H1 (cell line): ENCODE data around the gene ZIC1. TPM values are rescaled to one million over a fixed set of nuclear protein-coding genes. Genes with fewer than 3 reads are reported as not detected.

Experiments
- CTCF ChIA-PET: fragments of 300-600 bp; sonication (Branson Sonifier 250); formaldehyde crosslinking; loops from one replicate; lab custom pipeline; 2021; ENCODE audit not compliant: partially characterized antibody; lab: Charles Lee
- POLR2A ChIA-PET: fragments of 300-600 bp; sonication (Branson Sonifier 250); formaldehyde crosslinking; loops from one replicate; lab custom pipeline; 2021; ENCODE audit warnings: inconsistent platforms; ENCODE audit not compliant: partially characterized antibody; lab: Charles Lee
- DNase-seq, 2 experiments: peaks; one replicate each; pipeline versions ENCODE4 v3.0.0 to v3.0.0-alpha.2; 2010 to 2022; ENCODE audit warnings: low spot score in 2 of 2, low read depth in 1 of 2, mixed read lengths in 1 of 2
- FAIRE-seq: peaks from 2 replicates; lab custom pipeline; 2011; peaks lifted over from hg19 to GRCh38; lab: Jason Lieb, UNC
- H2AFZ ChIP-seq: 2 replicates; pipeline ENCODE4 v1.8.1; 2012; ENCODE audit warnings: low read length, inconsistent platforms
- H2AK5ac ChIP-seq: 2 replicates; pipeline ENCODE4 v1.6.1; 2013; ENCODE audit warnings: low read depth, low read length
- H2BK120ac ChIP-seq: replicated peaks from 2 replicates; pipeline ENCODE3; 2013; ENCODE audit warnings: low read depth, low read length, inconsistent platforms
- H2BK12ac ChIP-seq: 2 replicates; pipeline ENCODE4 v1.6.1; 2013; ENCODE audit warnings: low read depth, low read length
- H2BK15ac ChIP-seq: 2 replicates; pipeline ENCODE4 v1.6.1; 2013; ENCODE audit warnings: low read length
- H2BK20ac ChIP-seq: 2 replicates; pipeline ENCODE4 v1.6.1; 2013; ENCODE audit warnings: low read length
- H2BK5ac ChIP-seq: 2 replicates; pipeline ENCODE4 v1.6.1; 2013; ENCODE audit warnings: low read depth, low read length
- H3K14ac ChIP-seq: 2 replicates; pipeline ENCODE4 v1.6.1; 2013; ENCODE audit warnings: inconsistent platforms; ENCODE audit not compliant: insufficient read length
- H3K18ac ChIP-seq: 2 replicates; pipeline ENCODE4 v1.6.1; 2013; ENCODE audit warnings: low read length; ENCODE audit errors: extremely low read depth
- H3K23ac ChIP-seq: 2 replicates; pipeline ENCODE4 v1.6.1; 2013; ENCODE audit warnings: inconsistent platforms; ENCODE audit not compliant: insufficient read length
- H3K23me2 ChIP-seq: 2 replicates; pipeline ENCODE4 v1.6.1; 2013; ENCODE audit warnings: low read depth, low read length
- H3K27ac ChIP-seq: 2 replicates; pipeline ENCODE4 v1.6.1; 2011; ENCODE audit warnings: low read depth, low read length, inconsistent platforms
- H3K27me3 ChIP-seq, 4 experiments: replicated peaks in 1 of 4; 1 replicate in 1 of 4; 2 replicates in 3 of 4; pipeline versions ENCODE4 v1.6.1 to v1.8.1; 2011 to 2013; ENCODE audit warnings: low read length in 3 of 4, mild to moderate bottlenecking in 3 of 4, inconsistent platforms in 2 of 4, mixed read lengths in 2 of 4, moderate library complexity in 1 of 4; ENCODE audit not compliant: control insufficient read depth in 3 of 4, insufficient read depth in 3 of 4; ENCODE audit errors: extremely low read depth in 1 of 4
- H3K36me3 ChIP-seq, 4 experiments: 2 replicates each; pipeline versions ENCODE4 v1.6.1 to v1.8.1; 2011 to 2013; ENCODE audit warnings: mild to moderate bottlenecking in 4 of 4, low read length in 3 of 4, moderate library complexity in 2 of 4, control low read depth in 1 of 4, inconsistent platforms in 1 of 4; ENCODE audit not compliant: insufficient read depth in 4 of 4, control insufficient read depth in 2 of 4
- H3K4ac ChIP-seq: replicated peaks from 2 replicates; pipeline ENCODE3; 2013; ENCODE audit warnings: low read length, low read depth, mixed read lengths, inconsistent platforms; ENCODE audit not compliant: insufficient read length
- H3K4me1 ChIP-seq, 4 experiments: replicated peaks in 1 of 4; 1 replicate in 1 of 4; 2 replicates in 3 of 4; pipeline versions ENCODE4 v1.6.1 to v1.8.1; 2011 to 2013; ENCODE audit warnings: low read length in 3 of 4, inconsistent platforms in 2 of 4, mixed read lengths in 1 of 4; ENCODE audit not compliant: insufficient read depth in 4 of 4, control insufficient read depth in 3 of 4
- H3K4me2 ChIP-seq, 2 experiments: 2 replicates each; pipeline versions ENCODE4 v1.6.1 to v1.8.1; 2011 to 2013; ENCODE audit warnings: low read depth in 2 of 2, low read length in 2 of 2, control low read depth in 1 of 2, inconsistent platforms in 1 of 2, mild to moderate bottlenecking in 1 of 2; ENCODE audit not compliant: insufficient read depth in 1 of 2
- H3K4me3 ChIP-seq, 4 experiments: fragments of 200-600, 300-600 bp in 1 of 4; sonication (generic), shearing (Covaris generic), sonication (Bioruptor Twin) in 1 of 4; 2 replicates each; pipeline versions ENCODE4 v1.5.1 to v1.8.1; 2011 to 2016; ENCODE audit warnings: low read length in 4 of 4, low read depth in 3 of 4, control low read depth in 2 of 4, inconsistent platforms in 2 of 4, mild to moderate bottlenecking in 2 of 4, mixed read lengths in 1 of 4, moderate library complexity in 1 of 4; ENCODE audit not compliant: insufficient read depth in 2 of 4; ENCODE audit errors: extremely low read depth in 1 of 4
- H3K56ac ChIP-seq: replicated peaks from 2 replicates; pipeline ENCODE3; 2013; ENCODE audit warnings: low read depth, mild to moderate bottlenecking, mixed read lengths, low read length, inconsistent platforms; ENCODE audit not compliant: insufficient read length
- H3K79me1 ChIP-seq: 2 replicates; pipeline ENCODE4 v1.6.1; 2013; ENCODE audit warnings: low read depth, low read length, control low read depth
- H3K79me2 ChIP-seq, 2 experiments: 2 replicates each; pipeline versions ENCODE4 v1.6.1 to v1.8.1; 2012 to 2013; ENCODE audit warnings: low read length in 2 of 2, mild to moderate bottlenecking in 2 of 2, inconsistent platforms in 1 of 2; ENCODE audit not compliant: insufficient read depth in 2 of 2, control insufficient read depth in 1 of 2
- H3K9ac ChIP-seq, 4 experiments: replicated peaks in 1 of 4; 1 replicate in 1 of 4; 2 replicates in 3 of 4; pipeline versions ENCODE4 v1.6.1 to v1.8.1; 2011 to 2013; ENCODE audit warnings: low read depth in 3 of 4, low read length in 3 of 4, control low read depth in 2 of 4, mild to moderate bottlenecking in 2 of 4, moderate library complexity in 2 of 4, inconsistent platforms in 1 of 4; ENCODE audit errors: extremely low read depth in 1 of 4
- H3K9me3 ChIP-seq, 2 experiments: 2 replicates each; pipeline versions ENCODE4 v1.6.1 to v1.8.1; 2012 to 2013; ENCODE audit warnings: mild to moderate bottlenecking in 2 of 2, moderate library complexity in 2 of 2, control low read depth in 1 of 2, inconsistent platforms in 1 of 2, low read depth in 1 of 2, low read length in 1 of 2, mixed read lengths in 1 of 2; ENCODE audit not compliant: insufficient read depth in 2 of 2
- H4K20me1 ChIP-seq, 2 experiments: replicated peaks in 1 of 2; 2 replicates each; pipeline versions ENCODE3 to v1.8.1; 2011 to 2013; ENCODE audit warnings: inconsistent platforms in 2 of 2, low read length in 2 of 2, mild to moderate bottlenecking in 1 of 2; ENCODE audit not compliant: insufficient read depth in 2 of 2, control insufficient read depth in 1 of 2
- H4K5ac ChIP-seq: 2 replicates; pipeline ENCODE4 v1.6.1; 2013; ENCODE audit warnings: low read length, low read depth, mixed read lengths, inconsistent platforms; ENCODE audit not compliant: insufficient read length
- H4K8ac ChIP-seq: 2 replicates; pipeline ENCODE4 v1.8.0; 2013; ENCODE audit warnings: mild to moderate bottlenecking, moderate library complexity, low read length, inconsistent platforms; ENCODE audit not compliant: insufficient read depth; ENCODE audit errors: extremely low read depth
- H4K91ac ChIP-seq: replicated peaks from 2 replicates; pipeline ENCODE3; 2013; ENCODE audit warnings: low read length, mixed read lengths, inconsistent platforms; ENCODE audit not compliant: insufficient read length
- CBX8 ChIP-seq: fragments of 300-800, 300-1000 bp; sonication (generic); IDR thresholded peaks from 2 replicates; pipeline ENCODE4 v1.7.1; 2016; ENCODE audit warnings: low read depth, low read length, borderline replicate concordance
- CHD1 ChIP-seq: IDR thresholded peaks from 2 replicates; pipeline ENCODE4 v1.6.1; 2012; ENCODE audit warnings: low read depth, low read length, improper control_type of control experiment
- CTCF ChIP-seq, 3 experiments: IDR thresholded peaks; 1 replicate in 2 of 3; 2 replicates in 1 of 3; pipeline versions ENCODE4 v1.5.1 to v1.6.1; 2011; ENCODE audit warnings: low read length in 3 of 3, mild to moderate bottlenecking in 3 of 3, inconsistent platforms in 2 of 3, low read depth in 1 of 3, moderate library complexity in 1 of 3; ENCODE audit not compliant: insufficient read depth in 1 of 3; ENCODE audit errors: control extremely low read depth in 1 of 3
- EGR1 ChIP-seq: IDR thresholded peaks from 2 replicates; pipeline ENCODE4 v1.6.1; 2011; ENCODE audit warnings: low read depth, low read length, borderline replicate concordance
- EZH2 ChIP-seq: fragments of 200-600 bp; sonication (generic); IDR thresholded peaks from 2 replicates; pipeline ENCODE4 v1.7.1; 2012; ENCODE audit warnings: low read depth, mild to moderate bottlenecking, moderate library complexity, low read length, inconsistent platforms; ENCODE audit not compliant: severe bottlenecking
- RNF2 ChIP-seq: fragments of 200-900, 300-1000 bp; sonication (generic); IDR thresholded peaks from 2 replicates; pipeline ENCODE4 v1.7.1; 2016; ENCODE audit warnings: borderline replicate concordance, low read depth, mild to moderate bottlenecking, antibody characterized with exemption, low read length; ENCODE audit not compliant: poor library complexity, severe bottlenecking; ENCODE audit errors: missing control alignments
- SIRT6 ChIP-seq: IDR thresholded peaks from one replicate; pipeline ENCODE4 v1.7.1; 2012; ENCODE audit warnings: low read length, inconsistent platforms
- SIX5 ChIP-seq: IDR thresholded peaks from 2 replicates; pipeline ENCODE4 v1.6.1; 2011; ENCODE audit warnings: mild to moderate bottlenecking, low read depth, low read length
- SP2 ChIP-seq: IDR thresholded peaks from 2 replicates; pipeline ENCODE4 v1.6.1; 2012; ENCODE audit warnings: mild to moderate bottlenecking, low read length, inconsistent platforms
- SUZ12 ChIP-seq: fragments of 200-600 bp; sonication (generic); IDR thresholded peaks from 2 replicates; pipeline ENCODE4 v1.6.1; 2012; ENCODE audit warnings: mild to moderate bottlenecking, inconsistent platforms, low read length, moderate library complexity, mixed read lengths
- TCF12 ChIP-seq: IDR thresholded peaks from 2 replicates; pipeline ENCODE4 v1.6.1; 2011; ENCODE audit warnings: low read depth, mild to moderate bottlenecking, low read length
- WGBS, 2 experiments: shearing (Covaris generic) in 1 of 2; methylation state at CpG; one replicate each; pipeline versions ENCODE4 v1.1.6 to v1.1.7; 2013 to 2015; ENCODE audit warnings: low lambda C conversion rate in 2 of 2, mixed read lengths in 2 of 2, inconsistent platforms in 1 of 2, low coverage in 1 of 2, missing lambda C conversion rate in 1 of 2; ENCODE audit not compliant: insufficient replicate concordance in 2 of 2, insufficient coverage in 1 of 2, insufficient read length in 1 of 2; ENCODE audit errors: extremely low coverage in 1 of 2, missing lambda C conversion rate in 1 of 2; 5-methylcytosine and 5-hydroxymethylcytosine counted together
- polyA plus RNA-seq, 7 experiments: library from polyadenylated mRNA; depleted of rRNA in 3 of 7; stranded (reverse) in 5 of 7; unstranded in 2 of 7; fragments of >200 nt in 5 of 7; fragments of 200-250 nt in 2 of 7; gene quantifications; 1 replicate in 5 of 7; 2 replicates in 1 of 7; 4 replicates in 1 of 7; pipeline versions ENCODE4 v1.2.1 to v1.2.3, GENCODE V29; 2011 to 2013; ENCODE audit warnings: missing spikeins in 2 of 7, mixed read lengths in 2 of 7
- total RNA-seq: library from RNA; stranded (reverse); fragmentation: NEBNext Ultra II Directional; extraction: Animal tissue kit (Norgen Biotek cat#: 25700); gene quantifications from 2 replicates; pipeline ENCODE4 v1.2.1, GENCODE V29; 2021

ZIC1 gene
- total and polyA plus RNA-seq, 2 of the 8 experiments (the other 6 are each of a cell fraction or from before 2014, with no cell fraction given): 0.80 to 2.2 TPM

DNA sequence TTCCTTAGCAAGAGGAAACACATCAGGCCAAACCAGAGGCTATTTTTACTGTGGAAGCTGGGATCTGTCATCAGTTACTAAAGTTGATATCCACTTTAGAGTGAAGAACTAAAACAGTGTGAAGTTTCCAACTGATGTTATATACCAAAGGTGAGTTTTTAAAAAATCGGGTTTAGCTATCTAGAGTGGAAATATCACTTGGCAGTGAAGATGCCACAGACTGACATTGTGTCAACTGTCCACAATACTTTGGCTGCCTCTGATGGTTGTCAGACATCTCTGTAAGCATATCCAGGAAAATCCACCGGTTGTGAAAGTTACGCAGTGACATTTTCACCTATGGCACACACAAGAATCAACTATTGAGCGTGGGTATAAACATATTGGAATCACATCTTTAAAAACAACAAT is 9.2 kb downstream of the ZIC1 start:
- H3K79me1 ChIP-seq: no peaks in the 10 kb centered on the region
- no peak for FAIRE-seq
- H3K4ac ChIP-seq: no peak overlapping the region
- peaks cover 0 to 3% (median 0%) of the 10 kb centered on the region in 4 experiments; a peak in 1 of 8 replicates for H3K36me3 ChIP-seq
- no peak for TF ChIP-seq CTCF (IDR thresholded peaks at IDR 0.05; ENCODE audit: control extremely low read depth in 1 of 3, insufficient read depth in 1 of 3, low read depth in 1 of 3, low read length in 3 of 3)
- no peak for TF ChIP-seq CHD1
- peak; percentile 69; the same call in 1 of the 2 replicates for TF ChIP-seq CBX8
- no peak for TF ChIP-seq SIRT6
- peak; percentile 63 for TF ChIP-seq EZH2
- no peak for TF ChIP-seq SIX5
- peak; percentile 35 for TF ChIP-seq RNF2
- no peak for TF ChIP-seq EGR1
- no peak for TF ChIP-seq TCF12
- no peak for TF ChIP-seq SP2
- TF ChIP-seq SUZ12: peak; percentile 39; the same call in 1 of the 2 replicates
- TF ChIP-seq, all 59 proteins: peak for 4
- Histone ChIP-seq H2BK12ac (no peak overlapping the region), H3K56ac (no peak overlapping the region), H4K20me1 (peaks cover 7 to 9% of the 10 kb centered on the region in 2 experiments), H4K91ac (no peak overlapping the region), H2BK20ac (no peak overlapping the region), H3K14ac (no peak overlapping the region), H2BK120ac (no peak overlapping the region), H3K4me2 (peak overlapping the region; percentile 68 to 88), H3K18ac (no peak overlapping the region), H4K5ac (no peak overlapping the region), H2AK5ac (no peak overlapping the region), H3K23me2 (peaks cover 7% of the 10 kb centered on the region; the same call in 1 of the 2 replicates), H3K4me1 (peaks cover 13 to 31% (median 16%) of the 10 kb centered on the region in 4 experiments), H2BK5ac (no peak overlapping the region), H3K79me2 (no peaks in the 10 kb centered on the region), H3K4me3 (peak overlapping the region in 2 of 4 experiments; percentile 42 to 58; a peak in 3 of 8 replicates), H3K23ac (no peak overlapping the region), H3K27me3 (peaks cover 73 to 98% (median 88%) of the 10 kb centered on the region in 4 experiments), H2BK15ac (no peak overlapping the region), H2AFZ (no peak overlapping the region), H4K8ac (no peak overlapping the region), H3K27ac (no peak overlapping the region), H3K9ac (peak overlapping the region in 1 of 4 experiments; percentile 8; a peak in 1 of 7 replicates), H3K9me3 (no peaks in the 10 kb centered on the region)
- 25% methylated on average over 4 of the region's 4 CpGs; no CpG with 5 or more reads in 1 of the 2 experiments for WGBS, 2 experiments
- CTCF ChIA-PET: interaction anchor here (1.6 to 17.2 kb wide), 2 partner anchors 25 to 50 kb away, joined by 4 to 485 read pairs; partner anchors contain the start of gene ZIC4
- POLR2A ChIA-PET: interaction anchor here (0.6 to 1.7 kb wide), 4 partner anchors 20 to 64 kb away, joined by 3 read pairs; no protein-coding TSS in a partner anchor
- no peak for DNase-seq
